ENCODE results near the gene MARCHF2. TPM values are rescaled to one million over a fixed set of nuclear protein-coding genes. Genes with fewer than 3 reads are reported as not detected.

Gene MARCHF2
- total and polyA plus RNA-seq, 5 donors from 2014 or later, result 34.3 to 58.4 (median 51.6) TPM

DNA sequence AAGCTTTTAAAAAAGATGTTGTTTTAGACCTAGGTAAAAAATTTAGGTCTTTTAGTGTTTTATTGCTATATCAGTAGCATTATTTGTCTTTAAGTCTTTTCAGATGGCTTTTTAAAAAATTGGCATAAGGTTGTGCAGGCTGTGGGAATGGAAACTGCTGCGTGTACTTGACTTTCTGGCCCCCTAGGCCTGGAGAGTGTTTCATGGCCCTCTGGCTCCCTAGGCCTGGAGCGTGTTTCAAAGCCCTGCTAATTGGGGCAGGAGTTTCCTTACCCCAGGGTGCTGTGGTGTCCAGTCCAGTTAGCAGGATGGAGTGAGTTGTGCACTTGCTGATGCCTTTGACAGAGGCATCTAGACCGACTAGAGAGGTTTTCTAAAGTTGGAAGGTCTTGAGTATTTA lies 65.5 kb downstream of the MARCHF2 start:
- H3K4me3 Mint-ChIP-seq, result peak overlapping the region in 1 of 4 donors; percentile 33
- Histone ChIP-seq H3K36me3 (ENCODE audit: control insufficient read depth, insufficient read depth, low read length) (peaks cover 88% of the 10 kb centered on the region), H3K27ac (ENCODE audit: insufficient read depth, low read length, poor library complexity, severe bottlenecking) (no peak overlapping the region)

DNA sequence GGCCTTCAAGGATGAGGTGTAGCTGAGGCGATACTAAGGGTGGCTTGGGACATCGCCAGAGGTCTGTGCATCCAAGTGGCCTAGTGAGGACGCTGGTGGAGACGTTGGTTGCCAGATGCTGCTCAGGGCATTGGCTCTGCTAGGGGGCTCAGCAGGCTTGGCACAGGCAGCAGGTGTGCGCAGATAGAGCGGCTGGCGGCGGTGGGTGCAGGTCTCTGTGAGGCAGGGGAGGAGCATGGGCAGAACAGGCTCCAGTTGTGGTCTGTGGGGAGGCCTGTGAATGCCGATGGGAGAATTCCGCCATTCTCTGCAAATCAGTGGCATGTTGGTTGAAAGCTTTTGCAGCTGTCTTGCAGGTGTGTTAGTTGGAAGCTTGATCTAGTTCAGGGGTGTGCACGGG lies 68.1 kb downstream of the MARCHF2 start:
- Mint-ChIP-seq H3K4me1 (peaks cover 14 to 52% (median 26%) of the 10 kb centered on the region in 4 donors), H3K4me3 (no peak overlapping the region), H3K36me3 (peaks cover 47% of the 10 kb centered on the region), H3K9me3 (no peaks in the 10 kb centered on the region), H3K27ac (peak overlapping the region; percentile 59 to 83 (median 81)), H3K27me3 (no peaks in the 10 kb centered on the region)
- no peak for DNase-seq
- peaks cover 87% of the 10 kb centered on the region for H3K36me3 ChIP-seq (ENCODE audit: control insufficient read depth, insufficient read depth, low read length)
- H3K27ac ChIP-seq (ENCODE audit: insufficient read depth, low read length, poor library complexity, severe bottlenecking), result no peak overlapping the region
- H3K4me3 ChIP-seq (ENCODE audit: low read depth, low read length), result no peak overlapping the region
- H3K9me3 ChIP-seq (ENCODE audit: control insufficient read depth in 2 of 2, low read length in 2 of 2), result no peaks in the 10 kb centered on the region
- H3K4me1 ChIP-seq (ENCODE audit: control insufficient read depth, insufficient read depth, low read length, poor library complexity, severe bottlenecking), result peaks cover 10% of the 10 kb centered on the region
- H3K27me3 ChIP-seq (ENCODE audit: control insufficient read depth, insufficient read depth, low read length), result no peaks in the 10 kb centered on the region
- ATAC-seq (ENCODE audit: low read depth in 2 of 2), result no peak

More for the DNA sequence above, 65.5 kb downstream of the MARCHF2 start:
- no peaks in the 10 kb centered on the region for H3K9me3 ChIP-seq (ENCODE audit: control insufficient read depth in 2 of 2, low read length in 2 of 2)
- no peaks in the 10 kb centered on the region for H3K27me3 ChIP-seq (ENCODE audit: control insufficient read depth, insufficient read depth, low read length)
- no peak for ATAC-seq (ENCODE audit: low read depth in 2 of 2)
- Mint-ChIP-seq H3K36me3 (peaks cover 57% of the 10 kb centered on the region), H3K9me3 (no peaks in the 10 kb centered on the region), H3K4me1 (peaks cover 26 to 61% (median 38%) of the 10 kb centered on the region in 4 donors), H3K27me3 (no peaks in the 10 kb centered on the region), H3K27ac (peak overlapping the region; percentile 56 to 79 (median 78))
- DNase-seq, result no peak
- H3K4me3 ChIP-seq (ENCODE audit: low read depth, low read length), result no peak overlapping the region
- peaks cover 10% of the 10 kb centered on the region for H3K4me1 ChIP-seq (ENCODE audit: control insufficient read depth, insufficient read depth, low read length, poor library complexity, severe bottlenecking)

DNA sequence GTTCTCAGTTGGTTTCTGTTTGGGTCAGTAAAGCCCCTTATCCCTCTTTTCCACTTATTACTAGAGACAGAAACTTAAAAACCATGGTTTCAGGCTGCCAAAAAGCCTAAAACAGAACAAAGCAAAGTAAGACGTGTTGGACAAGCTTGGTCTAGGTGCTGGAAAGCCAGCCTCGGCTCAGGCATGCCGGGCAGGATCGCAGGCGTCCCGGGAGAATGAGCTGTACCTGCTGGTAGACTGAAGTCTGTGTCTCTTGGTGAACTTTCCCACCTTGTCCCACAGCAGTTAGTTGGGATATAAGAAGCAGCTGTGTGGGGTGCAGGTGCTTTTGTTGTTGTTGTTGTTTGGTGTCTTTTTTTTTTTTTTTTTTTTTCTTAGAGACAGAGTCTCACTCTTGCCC lies 68.5 kb downstream of the MARCHF2 start:
- Histone ChIP-seq H3K9me3 (ENCODE audit: control insufficient read depth in 2 of 2, low read length in 2 of 2) (no peaks in the 10 kb centered on the region), H3K36me3 (ENCODE audit: control insufficient read depth, insufficient read depth, low read length) (peaks cover 87% of the 10 kb centered on the region), H3K4me3 (ENCODE audit: low read depth, low read length) (no peak overlapping the region), H3K4me1 (ENCODE audit: control insufficient read depth, insufficient read depth, low read length, poor library complexity, severe bottlenecking) (peaks cover 12% of the 10 kb centered on the region), H3K27ac (ENCODE audit: insufficient read depth, low read length, poor library complexity, severe bottlenecking) (no peak overlapping the region), H3K27me3 (ENCODE audit: control insufficient read depth, insufficient read depth, low read length) (no peaks in the 10 kb centered on the region)
- peaks cover 48% of the 10 kb centered on the region for H3K36me3 Mint-ChIP-seq
- peaks cover 13 to 53% (median 26%) of the 10 kb centered on the region in 4 donors for H3K4me1 Mint-ChIP-seq
- H3K4me3 Mint-ChIP-seq, result no peak overlapping the region
- H3K9me3 Mint-ChIP-seq, result no peaks in the 10 kb centered on the region
- H3K27me3 Mint-ChIP-seq, result no peaks in the 10 kb centered on the region
- DNase-seq (no peak), ATAC-seq (ENCODE audit: low read depth in 2 of 2) (no peak)
- H3K27ac Mint-ChIP-seq, result peak overlapping the region in 2 of 3 donors; percentile 59 to 83

DNA sequence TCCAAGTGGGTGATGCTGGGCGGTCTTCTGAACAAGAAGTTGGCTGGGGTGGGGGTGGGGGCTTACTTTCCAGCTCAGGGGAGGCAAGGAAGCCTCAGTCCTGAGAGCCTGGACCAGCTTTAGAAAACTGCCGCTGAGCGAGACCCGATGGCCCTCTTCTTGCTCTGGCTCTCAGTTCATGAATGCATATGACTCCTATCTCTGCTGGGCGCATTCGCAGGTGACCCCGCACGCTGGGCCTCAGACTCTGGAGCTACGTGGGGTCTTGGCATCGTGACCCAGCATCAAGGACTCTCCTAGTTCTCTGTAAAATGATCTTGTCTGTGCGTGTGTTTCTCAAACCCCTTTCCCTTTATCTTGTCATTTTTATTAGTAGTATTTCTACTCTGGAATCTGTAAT lies 69.6 kb downstream of the MARCHF2 start:
- Histone ChIP-seq H3K9me3 (ENCODE audit: control insufficient read depth in 2 of 2, low read length in 2 of 2) (no peaks in the 10 kb centered on the region), H3K36me3 (ENCODE audit: control insufficient read depth, insufficient read depth, low read length) (peaks cover 84% of the 10 kb centered on the region), H3K27me3 (ENCODE audit: control insufficient read depth, insufficient read depth, low read length) (no peaks in the 10 kb centered on the region), H3K4me3 (ENCODE audit: low read depth, low read length) (no peak overlapping the region), H3K27ac (ENCODE audit: insufficient read depth, low read length, poor library complexity, severe bottlenecking) (no peak overlapping the region), H3K4me1 (ENCODE audit: control insufficient read depth, insufficient read depth, low read length, poor library complexity, severe bottlenecking) (peaks cover 22% of the 10 kb centered on the region)
- H3K4me1 Mint-ChIP-seq, result peaks cover 13 to 58% (median 34%) of the 10 kb centered on the region in 4 donors
- H3K27ac Mint-ChIP-seq, result peak overlapping the region in 2 of 3 donors; percentile 1 to 17
- no peak overlapping the region for H3K4me3 Mint-ChIP-seq
- H3K27me3 Mint-ChIP-seq, result no peaks in the 10 kb centered on the region
- no peaks in the 10 kb centered on the region for H3K9me3 Mint-ChIP-seq
- no peak for DNase-seq
- ATAC-seq (ENCODE audit: low read depth in 2 of 2), result no peak
- H3K36me3 Mint-ChIP-seq, result peaks cover 54% of the 10 kb centered on the region

DNA sequence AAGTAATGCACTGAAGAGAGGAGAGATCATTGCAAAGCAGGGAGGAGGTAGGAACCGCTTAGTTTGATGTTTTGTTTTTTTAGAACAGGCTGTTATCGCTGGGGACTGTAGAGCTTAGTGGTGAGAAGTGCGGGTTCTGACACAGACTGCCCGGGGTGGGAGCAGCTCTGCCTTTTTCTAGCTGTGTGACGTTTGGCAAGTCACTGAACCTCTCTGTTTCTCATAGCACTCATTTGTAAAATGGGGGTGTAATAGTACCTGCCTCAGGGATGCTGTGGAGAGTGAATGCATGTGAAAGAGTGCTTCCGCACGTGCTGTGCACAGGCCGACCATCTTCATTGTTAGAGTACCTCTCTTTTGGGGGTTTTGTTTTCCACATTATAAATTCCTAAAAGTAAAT lies 70.1 kb downstream of the MARCHF2 start:
- Mint-ChIP-seq H3K4me1 (peaks cover 10 to 58% (median 36%) of the 10 kb centered on the region in 4 donors), H3K27me3 (no peaks in the 10 kb centered on the region), H3K36me3 (peaks cover 54% of the 10 kb centered on the region), H3K4me3 (no peak overlapping the region), H3K9me3 (no peaks in the 10 kb centered on the region), H3K27ac (peak overlapping the region in 2 of 3 donors; percentile 1 to 17)
- H3K36me3 ChIP-seq (ENCODE audit: control insufficient read depth, insufficient read depth, low read length), result peaks cover 85% of the 10 kb centered on the region
- ATAC-seq (ENCODE audit: low read depth in 2 of 2) (no peak), DNase-seq (no peak)
- H3K4me3 ChIP-seq (ENCODE audit: low read depth, low read length), result no peak overlapping the region
- no peaks in the 10 kb centered on the region for H3K9me3 ChIP-seq (ENCODE audit: control insufficient read depth in 2 of 2, low read length in 2 of 2)
- H3K27me3 ChIP-seq (ENCODE audit: control insufficient read depth, insufficient read depth, low read length), result no peaks in the 10 kb centered on the region
- H3K4me1 ChIP-seq (ENCODE audit: control insufficient read depth, insufficient read depth, low read length, poor library complexity, severe bottlenecking), result peaks cover 27% of the 10 kb centered on the region
- no peak overlapping the region for H3K27ac ChIP-seq (ENCODE audit: insufficient read depth, low read length, poor library complexity, severe bottlenecking)

DNA sequence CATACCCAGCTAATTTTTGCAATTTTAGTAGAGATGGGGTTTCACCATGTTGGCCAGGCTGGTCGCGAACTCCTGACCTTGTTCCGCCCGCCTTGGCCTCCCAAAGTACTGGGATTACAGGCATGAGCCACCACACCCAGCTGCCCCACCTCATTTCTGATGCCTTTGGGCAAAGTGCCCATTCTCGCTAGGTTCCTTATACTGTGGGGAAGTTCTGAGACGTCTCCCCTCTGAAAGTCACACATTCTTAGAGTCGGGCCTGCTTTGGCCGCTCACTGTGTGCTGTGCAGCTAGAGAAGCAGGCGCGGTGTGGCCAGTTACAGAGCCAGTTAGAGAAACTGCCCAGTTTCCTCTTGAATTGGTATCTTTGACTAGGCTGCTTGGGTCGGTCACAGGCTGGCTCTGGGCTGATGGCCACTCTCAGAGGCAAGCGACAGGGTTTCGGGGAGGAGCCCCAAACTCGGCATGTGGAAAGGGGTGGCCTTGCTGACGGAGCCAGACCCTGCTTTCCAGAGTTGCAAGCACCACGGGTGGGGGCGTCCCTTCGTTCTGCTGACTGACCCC lies 71.3 kb downstream of the MARCHF2 start:
- Mint-ChIP-seq H3K4me1 (peaks cover 5 to 50% (median 33%) of the 10 kb centered on the region in 4 donors), H3K27me3 (no peaks in the 10 kb centered on the region), H3K9me3 (peaks cover 0 to under 1% (median 0%) of the 10 kb centered on the region in 7 donors), H3K27ac (no peak overlapping the region), H3K36me3 (peaks cover 53% of the 10 kb centered on the region), H3K4me3 (no peak overlapping the region)
- Histone ChIP-seq H3K4me3 (ENCODE audit: low read depth, low read length) (no peak overlapping the region), H3K9me3 (ENCODE audit: control insufficient read depth in 2 of 2, low read length in 2 of 2) (no peaks in the 10 kb centered on the region), H3K27me3 (ENCODE audit: control insufficient read depth, insufficient read depth, low read length) (no peaks in the 10 kb centered on the region), H3K4me1 (ENCODE audit: control insufficient read depth, insufficient read depth, low read length, poor library complexity, severe bottlenecking) (peaks cover 22% of the 10 kb centered on the region), H3K36me3 (ENCODE audit: control insufficient read depth, insufficient read depth, low read length) (peaks cover 82% of the 10 kb centered on the region), H3K27ac (ENCODE audit: insufficient read depth, low read length, poor library complexity, severe bottlenecking) (no peak overlapping the region)
- ATAC-seq (ENCODE audit: low read depth in 2 of 2) (no peak), DNase-seq (no peak)

DNA sequence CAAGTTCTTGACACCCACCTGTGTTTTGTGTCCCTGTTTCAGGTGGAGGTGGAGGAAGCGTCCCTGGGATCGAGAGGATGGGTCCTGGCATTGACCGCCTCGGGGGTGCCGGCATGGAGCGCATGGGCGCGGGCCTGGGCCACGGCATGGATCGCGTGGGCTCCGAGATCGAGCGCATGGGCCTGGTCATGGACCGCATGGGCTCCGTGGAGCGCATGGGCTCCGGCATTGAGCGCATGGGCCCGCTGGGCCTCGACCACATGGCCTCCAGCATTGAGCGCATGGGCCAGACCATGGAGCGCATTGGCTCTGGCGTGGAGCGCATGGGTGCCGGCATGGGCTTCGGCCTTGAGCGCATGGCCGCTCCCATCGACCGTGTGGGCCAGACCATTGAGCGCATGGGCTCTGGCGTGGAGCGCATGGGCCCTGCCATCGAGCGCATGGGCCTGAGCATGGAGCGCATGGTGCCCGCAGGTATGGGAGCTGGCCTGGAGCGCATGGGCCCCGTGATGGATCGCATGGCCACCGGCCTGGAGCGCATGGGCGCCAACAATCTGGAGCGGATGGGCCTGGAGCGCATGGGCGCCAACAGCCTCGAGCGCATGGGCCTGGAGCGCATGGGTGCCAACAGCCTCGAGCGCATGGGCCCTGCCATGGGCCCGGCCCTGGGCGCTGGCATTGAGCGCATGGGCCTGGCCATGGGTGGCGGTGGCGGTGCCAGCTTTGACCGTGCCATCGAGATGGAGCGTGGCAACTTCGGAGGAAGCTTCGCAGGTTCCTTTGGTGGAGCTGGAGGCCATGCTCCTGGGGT lies 72.7 kb downstream of the MARCHF2 start:
- Mint-ChIP-seq H3K4me3 (peak overlapping the region in 1 of 4 donors; percentile 57), H3K9me3 (peaks cover 0 to 1% (median 0%) of the 10 kb centered on the region in 7 donors), H3K36me3 (peaks cover 53% of the 10 kb centered on the region), H3K27me3 (no peaks in the 10 kb centered on the region), H3K27ac (peak overlapping the region in 1 of 3 donors; percentile 92), H3K4me1 (peaks cover 5 to 48% (median 31%) of the 10 kb centered on the region in 4 donors)
- Histone ChIP-seq H3K27ac (ENCODE audit: insufficient read depth, low read length, poor library complexity, severe bottlenecking) (no peak overlapping the region), H3K4me1 (ENCODE audit: control insufficient read depth, insufficient read depth, low read length, poor library complexity, severe bottlenecking) (peaks cover 18% of the 10 kb centered on the region), H3K9me3 (ENCODE audit: control insufficient read depth in 2 of 2, low read length in 2 of 2) (no peaks in the 10 kb centered on the region), H3K27me3 (ENCODE audit: control insufficient read depth, insufficient read depth, low read length) (no peaks in the 10 kb centered on the region), H3K4me3 (ENCODE audit: low read depth, low read length) (no peak overlapping the region), H3K36me3 (ENCODE audit: control insufficient read depth, insufficient read depth, low read length) (peaks cover 76% of the 10 kb centered on the region)
- ATAC-seq (ENCODE audit: low read depth in 2 of 2), result no peak
- DNase-seq, result no peak
